HG03521 (cell line): ENCODE results near the gene PCDH10.

Experiments
- ATAC-seq: cut with Tn5 transposase; IDR thresholded peaks from one replicate; pipeline ENCODE4 v1.9.1; 2021; ENCODE audit warnings: mild to moderate bottlenecking, moderate library complexity; ENCODE audit not compliant: unreplicated experiment

Gene PCDH10, protein sequence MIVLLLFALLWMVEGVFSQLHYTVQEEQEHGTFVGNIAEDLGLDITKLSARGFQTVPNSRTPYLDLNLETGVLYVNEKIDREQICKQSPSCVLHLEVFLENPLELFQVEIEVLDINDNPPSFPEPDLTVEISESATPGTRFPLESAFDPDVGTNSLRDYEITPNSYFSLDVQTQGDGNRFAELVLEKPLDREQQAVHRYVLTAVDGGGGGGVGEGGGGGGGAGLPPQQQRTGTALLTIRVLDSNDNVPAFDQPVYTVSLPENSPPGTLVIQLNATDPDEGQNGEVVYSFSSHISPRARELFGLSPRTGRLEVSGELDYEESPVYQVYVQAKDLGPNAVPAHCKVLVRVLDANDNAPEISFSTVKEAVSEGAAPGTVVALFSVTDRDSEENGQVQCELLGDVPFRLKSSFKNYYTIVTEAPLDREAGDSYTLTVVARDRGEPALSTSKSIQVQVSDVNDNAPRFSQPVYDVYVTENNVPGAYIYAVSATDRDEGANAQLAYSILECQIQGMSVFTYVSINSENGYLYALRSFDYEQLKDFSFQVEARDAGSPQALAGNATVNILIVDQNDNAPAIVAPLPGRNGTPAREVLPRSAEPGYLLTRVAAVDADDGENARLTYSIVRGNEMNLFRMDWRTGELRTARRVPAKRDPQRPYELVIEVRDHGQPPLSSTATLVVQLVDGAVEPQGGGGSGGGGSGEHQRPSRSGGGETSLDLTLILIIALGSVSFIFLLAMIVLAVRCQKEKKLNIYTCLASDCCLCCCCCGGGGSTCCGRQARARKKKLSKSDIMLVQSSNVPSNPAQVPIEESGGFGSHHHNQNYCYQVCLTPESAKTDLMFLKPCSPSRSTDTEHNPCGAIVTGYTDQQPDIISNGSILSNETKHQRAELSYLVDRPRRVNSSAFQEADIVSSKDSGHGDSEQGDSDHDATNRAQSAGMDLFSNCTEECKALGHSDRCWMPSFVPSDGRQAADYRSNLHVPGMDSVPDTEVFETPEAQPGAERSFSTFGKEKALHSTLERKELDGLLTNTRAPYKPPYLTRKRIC

DNA sequence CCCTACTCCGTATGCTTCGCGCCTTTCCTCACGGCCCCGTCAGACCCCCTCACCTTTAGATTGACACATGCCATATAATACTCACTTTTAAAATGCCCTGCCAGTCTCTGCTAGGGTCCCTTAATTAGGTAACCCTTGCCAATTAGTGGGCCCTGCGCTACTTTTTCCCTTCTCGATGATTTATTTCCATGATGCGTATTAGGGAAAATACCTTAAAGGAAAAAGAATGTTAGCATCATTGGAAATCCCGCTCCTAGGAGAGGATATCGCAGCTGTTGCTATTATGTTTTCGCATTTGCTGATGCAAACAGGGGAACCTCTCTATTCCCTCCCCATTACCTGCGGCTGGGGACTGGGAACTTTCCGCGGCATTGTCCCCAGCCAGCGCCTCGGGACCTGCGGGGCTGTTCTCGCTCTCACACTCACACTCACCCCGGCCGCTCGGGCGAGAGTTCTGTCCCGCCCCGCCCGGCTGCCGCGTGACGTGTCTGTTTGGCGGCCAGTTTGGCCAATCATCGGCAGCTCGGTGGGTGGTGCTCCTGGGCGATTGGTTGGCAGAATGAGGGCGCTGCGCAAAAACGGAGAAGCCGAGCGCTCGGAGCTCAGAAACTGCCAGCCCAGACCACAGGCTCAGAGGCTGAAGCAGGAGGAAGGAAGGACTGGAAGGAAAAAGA lies at the start of gene PCDH10:
Gene PCDH10 (plus strand): TSS at position 605 of the 674 bp plus-strand sequence. CDS start 847 bp downstream, outside the sequence.
- peak; percentile 80 for ATAC-seq

DNA sequence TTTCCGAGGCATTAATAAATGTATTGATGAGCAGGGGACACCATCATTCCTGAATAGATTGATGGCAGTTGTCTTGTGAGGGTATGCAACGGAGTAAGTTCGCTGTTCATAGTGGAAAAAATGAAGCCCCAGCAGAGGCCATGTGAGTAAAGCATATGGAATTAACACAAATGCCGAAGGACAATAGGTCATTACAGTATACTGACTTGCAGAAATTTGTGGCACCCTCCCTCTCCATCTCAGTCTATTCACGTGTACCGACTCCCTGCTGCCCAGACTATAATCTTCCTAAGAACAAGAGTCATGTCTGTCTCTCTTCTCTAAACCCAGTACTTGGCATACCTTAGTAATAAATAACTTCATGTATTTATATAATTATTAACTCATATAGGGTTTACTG lies 47.1 kb upstream of the PCDH10 start:
- ATAC-seq = no peak

DNA sequence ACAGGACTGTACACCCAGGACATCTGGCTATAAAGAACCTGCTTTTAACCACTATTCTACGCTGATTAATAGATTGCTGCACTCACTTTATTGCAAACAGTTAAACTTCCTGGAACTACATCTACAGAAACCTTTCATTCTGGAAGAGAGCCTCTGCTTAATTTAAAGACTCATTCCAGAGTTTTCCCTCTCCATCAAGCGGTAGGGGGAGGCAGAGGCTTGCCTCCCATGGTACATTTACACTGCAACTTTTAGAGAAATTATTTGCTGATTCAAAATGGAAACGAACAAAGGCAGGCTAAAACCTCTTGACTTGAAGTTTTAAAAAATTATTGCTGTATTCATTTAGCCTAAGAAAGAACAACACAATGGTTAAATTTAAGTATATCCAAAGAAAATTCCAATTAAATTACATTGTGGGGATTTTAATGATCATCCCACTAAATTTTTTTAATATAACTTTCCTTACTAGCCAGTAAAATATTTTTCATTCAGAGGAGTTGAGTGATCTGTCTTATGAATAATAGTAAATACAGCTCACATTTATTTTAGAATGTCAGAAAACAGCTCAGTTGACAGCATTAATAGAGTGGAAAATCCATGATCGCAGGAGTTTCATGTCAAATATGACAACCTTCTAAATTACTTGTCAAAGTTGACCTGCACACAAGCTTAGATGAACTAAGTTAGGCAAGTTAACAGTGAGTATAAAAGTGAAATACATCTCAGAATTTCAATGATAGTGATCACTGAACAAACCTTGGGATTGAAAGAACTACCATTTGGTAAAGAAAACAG lies 46.3 kb upstream of the PCDH10 start:
- no peak for ATAC-seq

DNA sequence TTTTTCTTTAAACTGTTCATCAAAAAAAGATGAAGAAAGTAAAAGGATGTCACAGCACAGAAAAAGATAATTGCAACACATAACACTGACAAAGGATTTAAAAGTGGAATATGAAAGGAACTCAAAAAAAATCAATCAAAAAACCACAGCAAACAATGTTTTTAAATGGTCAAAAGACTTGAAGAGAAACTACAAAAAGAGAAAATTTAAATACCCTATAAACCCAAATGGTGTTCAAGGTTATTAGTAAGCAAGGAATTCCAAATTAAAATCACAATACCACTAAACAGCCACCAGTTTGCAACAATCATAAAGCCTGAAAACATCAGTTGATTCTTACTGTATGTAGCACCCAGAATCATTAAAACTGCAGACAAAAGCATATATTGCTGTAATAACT lies 36.5 kb upstream of the PCDH10 start:
- ATAC-seq = no peak

DNA sequence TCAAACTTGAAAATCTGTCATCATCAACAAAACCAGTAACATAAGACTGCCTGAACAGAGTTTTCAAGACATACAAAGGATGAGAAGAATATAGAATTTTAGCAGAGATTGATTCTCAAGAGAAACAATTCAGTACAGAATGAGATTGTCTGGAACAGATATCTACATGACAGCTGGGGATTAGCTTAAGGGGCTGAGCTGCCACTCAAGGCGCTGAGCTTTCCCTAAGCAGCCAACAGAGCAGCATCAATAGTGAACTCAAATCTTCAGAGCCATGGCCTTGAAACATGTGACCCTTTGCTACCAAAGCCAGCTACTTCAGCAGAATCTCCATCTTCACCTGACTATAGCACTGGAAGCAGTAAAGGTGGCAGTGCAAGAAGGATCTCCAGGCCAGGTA lies 24.3 kb upstream of the PCDH10 start:
- no peak for ATAC-seq

DNA sequence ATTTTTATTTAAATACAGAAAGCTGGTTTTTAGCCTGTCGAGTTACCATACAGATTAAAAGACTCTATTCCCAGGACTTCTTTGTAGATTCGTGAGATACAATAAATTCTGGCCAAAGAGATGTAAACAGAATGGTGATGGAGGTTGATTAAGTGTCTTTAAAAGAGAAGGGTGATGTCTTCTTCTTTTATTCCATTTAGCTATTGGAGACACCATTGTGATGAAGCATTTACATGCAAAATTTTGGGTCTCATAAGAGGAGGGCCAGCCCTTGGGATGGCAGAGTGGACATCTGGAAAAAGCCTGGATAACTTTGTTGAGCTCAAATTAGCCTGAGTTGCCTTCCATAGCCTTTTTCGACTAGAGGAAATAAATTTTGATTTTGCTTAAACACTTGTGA lies 21.6 kb upstream of the PCDH10 start:
- no peak for ATAC-seq

DNA sequence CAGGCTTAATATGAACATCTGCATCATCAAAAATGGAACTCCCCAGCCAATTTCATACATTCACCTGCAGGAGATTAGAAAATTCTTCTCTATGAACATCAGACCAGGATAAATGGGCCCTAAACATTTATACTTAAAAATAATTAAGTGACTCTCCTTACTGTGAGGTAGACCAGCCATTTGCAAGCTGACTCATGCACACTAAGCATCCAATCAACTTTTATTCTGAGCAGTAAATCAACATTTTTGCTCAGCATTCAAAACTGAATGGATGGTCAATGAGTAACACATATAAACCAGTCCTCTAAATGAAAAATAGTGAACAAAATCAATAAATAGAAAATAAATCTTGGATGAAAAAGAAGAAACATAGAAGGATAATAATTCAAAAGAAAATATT lies 19.9 kb upstream of the PCDH10 start:
- ATAC-seq = no peak

DNA sequence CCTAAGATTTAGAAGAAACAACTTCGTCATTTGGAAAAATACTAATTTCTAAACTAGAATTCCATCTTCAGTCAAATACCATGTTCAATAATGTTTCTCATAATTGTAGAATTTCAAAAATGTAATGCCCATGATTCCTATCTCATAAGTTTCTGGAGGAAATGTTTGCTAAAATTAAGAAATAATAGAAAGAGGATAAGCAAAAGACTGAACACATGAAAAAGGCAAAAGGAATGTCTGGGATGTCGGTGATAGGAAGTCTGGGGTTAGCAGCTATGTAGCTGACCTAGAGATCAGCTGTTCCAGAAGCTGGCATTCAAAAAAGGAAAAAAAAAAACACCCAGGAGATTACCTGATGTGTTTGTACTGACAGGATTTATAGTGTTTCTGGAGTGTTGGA lies 18.9 kb upstream of the PCDH10 start:
- no peak for ATAC-seq

DNA sequence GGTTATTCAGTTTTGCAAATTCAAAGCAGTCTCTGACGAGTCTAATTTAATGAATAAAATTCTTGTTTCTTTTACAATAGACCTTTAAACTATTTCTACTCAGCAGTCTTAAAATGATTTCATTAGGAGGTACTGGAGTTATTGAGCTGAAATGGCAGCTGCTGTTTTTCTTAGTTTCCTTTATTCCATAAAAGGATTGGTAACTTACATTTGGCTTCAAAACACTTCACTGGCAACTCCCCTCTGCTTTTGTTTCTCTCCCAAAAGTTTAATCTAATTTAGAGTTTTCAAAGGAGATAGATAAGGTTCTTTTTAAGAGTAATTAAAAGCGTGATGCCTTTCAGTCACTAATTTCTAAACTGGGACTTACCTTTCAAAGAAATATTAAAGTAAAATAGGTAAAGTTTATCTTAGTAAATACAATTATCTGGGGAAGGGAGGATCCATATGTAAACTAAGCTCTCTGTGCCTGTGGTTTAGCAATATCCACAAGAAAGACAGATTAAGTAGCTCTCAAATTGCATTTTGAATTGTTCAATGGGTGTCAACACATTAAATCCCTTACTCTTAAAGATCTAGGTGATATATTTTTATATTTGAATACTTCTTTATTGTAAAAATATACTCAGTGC lies 17.1 kb upstream of the PCDH10 start:
- no peak for ATAC-seq

DNA sequence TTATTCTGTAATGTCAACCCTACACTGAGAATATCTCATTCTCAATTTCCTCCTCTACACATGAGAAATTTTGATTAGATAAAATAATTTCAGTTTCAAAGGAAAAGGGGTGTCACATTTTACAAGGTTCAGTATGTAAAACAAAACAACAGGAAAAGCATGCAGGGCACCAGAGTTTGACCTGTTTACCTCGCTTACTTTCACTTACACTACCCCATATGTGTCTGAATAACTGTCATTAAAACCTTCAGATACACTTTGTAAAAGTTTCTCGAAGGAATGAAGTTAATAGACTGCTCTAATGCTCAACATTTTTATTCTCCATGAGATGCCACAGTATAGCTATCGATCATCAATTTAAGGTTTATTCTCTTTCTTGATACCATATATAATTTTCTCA lies 12.3 kb upstream of the PCDH10 start:
- ATAC-seq = no peak

DNA sequence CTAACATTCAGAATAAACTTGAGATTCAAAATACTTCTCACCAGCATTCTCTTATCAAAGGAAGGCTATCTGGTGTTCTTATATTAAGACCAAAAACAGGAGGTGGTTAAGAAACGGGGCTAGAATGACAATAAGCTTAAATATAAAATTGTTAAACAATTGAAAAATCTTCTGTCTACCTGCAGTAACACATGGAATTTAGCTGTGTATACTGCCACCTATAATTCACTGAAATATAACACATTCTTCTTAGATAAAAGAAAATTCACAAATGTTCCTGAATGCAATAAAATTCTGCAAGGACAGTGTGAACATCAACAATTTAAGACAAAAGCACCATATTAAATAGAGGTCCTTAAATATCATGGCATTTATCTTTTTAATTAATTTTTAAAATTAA lies 11.5 kb upstream of the PCDH10 start:
- no peak for ATAC-seq

DNA sequence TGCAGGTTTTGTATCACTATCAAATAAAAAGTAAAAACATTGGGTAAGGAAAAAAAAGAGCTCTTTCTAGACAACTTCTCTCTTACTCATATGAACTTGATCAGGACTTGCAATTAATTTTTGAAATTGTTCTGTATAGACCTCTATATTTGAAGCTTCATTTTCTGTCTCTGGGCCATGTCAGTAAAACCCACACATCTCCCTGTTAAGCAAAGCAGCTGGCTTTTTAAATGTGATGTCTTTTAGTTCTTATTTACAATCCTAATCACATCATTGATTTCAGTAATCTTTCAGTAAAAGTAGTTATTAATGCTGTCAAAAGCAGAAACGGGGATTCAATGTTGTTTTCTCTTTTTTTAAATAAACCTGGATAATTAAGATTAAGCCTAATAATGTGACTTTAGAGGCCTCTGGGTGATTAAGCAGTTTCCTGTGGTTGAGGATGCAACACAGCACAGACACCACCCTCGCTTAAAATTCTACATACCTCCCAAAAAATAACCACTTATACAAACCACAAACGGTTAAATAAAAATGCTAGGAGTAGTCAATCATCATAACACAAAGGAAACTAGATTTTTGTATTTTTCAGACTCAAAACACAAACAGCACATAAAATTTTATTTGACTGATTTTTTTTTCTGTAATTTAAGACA lies 5.2 kb upstream of the PCDH10 start:
- no peak for ATAC-seq

DNA sequence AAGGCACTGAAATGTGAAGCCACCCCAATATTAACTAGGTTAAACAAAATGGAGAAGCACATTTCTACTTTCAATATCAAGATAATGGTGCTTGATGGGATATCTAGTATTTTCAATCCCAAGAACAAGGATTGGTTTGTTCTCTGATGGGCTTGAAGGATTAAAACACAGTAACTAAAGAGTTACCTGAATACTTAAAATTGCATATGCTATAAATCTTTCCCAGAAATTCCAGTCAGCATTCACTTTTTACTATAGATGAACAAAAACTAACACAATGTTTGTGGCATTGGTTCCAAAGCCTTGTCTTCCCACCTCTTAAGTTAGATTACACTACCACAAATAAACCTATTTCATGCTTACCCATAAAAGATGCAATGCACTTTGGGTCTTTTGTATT lies 3.9 kb upstream of the PCDH10 start:
- ATAC-seq = no peak

DNA sequence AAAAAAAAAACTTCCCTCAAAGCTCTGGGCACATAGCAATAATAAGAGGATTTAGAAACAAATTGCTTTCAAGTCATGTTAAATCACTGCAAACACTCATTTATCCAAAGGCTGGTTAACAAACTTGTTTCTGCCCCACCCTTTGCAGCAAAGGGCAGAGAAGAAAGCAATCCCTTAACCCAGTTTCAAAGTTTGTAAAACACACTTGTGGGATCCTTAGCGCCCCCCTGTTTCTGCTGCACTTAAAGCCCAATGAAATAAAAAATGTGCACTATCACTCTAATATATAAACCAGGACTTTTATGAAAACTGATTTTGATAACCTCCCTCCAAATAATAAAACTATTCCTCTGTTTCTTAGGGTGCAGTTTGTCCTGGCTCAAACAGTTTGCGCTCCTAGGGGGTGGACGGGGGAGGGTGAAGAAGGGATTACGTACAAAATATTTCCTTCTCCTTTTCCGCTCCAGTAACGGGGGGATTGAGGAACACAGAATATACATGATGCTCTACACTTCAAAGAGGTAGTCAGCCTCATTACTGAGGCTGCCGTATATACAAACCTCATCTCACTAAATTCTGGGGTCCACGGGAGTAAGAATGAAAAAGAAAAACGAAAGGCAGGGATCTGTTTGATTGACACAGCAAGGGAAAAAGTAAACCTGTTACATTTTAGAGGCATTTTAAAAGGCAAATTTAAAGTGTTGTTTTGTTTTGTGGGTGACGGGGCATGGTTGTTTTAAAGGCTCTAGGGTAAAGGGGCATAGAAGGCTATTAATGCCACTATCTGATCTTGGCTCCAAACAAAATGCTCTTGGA lies 3.1 kb upstream of the PCDH10 start:
- ATAC-seq = no peak

DNA sequence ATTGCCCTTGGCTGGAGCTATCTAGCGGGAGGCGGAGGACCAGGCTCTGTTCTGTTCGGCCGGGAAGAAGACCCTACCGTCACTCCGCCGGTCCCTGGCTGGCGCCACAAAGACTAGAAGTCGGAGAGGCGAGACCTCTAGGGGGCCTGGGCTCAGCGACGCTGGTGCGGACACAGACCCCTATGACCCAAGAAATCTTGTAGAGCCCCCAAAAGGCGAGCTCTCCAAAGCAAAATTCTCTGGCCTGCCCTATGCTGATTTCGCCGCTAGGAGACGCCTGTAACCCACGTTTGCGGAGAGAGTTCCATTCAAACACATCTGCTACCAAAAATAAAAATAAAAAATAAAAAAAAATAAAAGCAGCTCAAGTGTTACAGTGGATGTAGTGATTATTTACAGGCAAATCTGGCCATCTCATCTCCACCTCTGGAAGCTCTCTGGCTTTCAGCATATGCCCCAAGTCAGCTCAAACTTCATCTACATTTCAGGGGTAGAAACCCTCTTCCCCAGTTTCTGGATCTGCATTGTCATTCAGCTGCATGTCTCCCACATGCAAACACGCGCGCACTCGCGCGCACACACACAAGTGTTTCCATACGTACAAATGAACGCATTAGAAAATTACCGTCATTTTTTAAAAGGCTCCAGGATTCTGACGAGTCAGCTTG lies 2.4 kb upstream of the PCDH10 start:
- no peak for ATAC-seq

DNA sequence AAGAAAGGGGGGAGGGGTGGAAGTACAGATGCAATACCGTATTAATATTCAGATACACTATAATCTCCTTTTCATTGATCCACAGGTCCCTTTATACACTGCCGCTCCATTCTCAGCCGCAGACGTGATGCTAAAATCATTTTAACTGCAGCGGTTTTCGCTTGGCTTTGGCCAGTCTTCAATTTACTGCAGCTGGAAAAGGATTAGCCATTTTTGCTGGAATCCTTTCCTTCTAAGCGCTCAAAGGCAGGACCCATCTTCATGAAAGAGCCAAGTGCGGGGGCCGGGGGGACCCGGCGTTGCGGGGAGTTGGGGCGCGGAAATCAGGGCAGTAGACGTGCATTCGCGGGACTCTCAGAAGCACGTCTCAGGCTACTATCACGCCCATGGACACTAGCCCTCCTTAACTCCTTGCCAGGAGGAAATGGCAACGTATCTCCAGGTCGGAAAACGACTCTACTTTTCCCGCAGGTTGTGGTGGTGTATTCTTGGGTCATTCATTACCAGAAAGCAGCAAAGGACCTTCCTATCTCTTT lies 1.7 kb upstream of the PCDH10 start:
- ATAC-seq = no peak

DNA sequence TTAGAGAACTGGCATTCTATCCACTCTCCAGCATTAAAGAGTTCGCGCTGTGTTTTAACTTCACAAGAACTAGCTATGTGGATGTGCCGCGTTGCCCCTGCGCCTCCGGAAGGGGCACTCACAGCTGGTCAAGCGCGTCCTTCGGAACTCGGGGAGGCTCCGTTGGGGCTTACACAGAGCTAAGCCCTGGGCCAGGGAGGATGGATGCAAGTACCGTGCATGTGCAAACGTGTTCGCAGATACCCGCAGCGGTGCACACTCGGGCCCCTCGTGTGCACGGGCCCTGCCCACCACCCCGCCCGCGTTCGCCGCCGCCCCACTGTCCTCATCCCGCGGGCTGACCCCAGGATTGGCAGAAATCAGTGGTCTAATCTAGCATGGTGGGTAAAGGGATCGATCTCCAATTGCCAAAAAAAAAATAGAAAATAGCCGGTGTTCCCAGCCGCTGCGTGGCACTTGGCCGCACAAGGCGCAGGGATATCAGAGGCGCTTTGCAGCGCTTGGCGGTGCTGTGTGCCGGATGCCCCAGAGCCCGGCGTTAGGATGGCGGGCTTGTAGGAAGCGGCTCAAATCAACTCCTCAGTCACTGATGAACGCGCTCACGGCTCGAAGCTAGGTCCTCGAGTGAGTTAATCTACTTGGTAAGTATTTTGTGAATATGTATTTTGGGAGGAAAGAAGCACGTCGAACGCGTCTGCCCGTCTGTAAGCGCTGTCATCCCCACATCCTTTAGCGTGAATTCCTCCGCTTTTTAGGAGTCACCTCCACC lies 989 bp upstream of the PCDH10 start:
- no peak for ATAC-seq
